GM23338 (cell line): ENCODE data around the gene NTF3. TPM values are rescaled to one million over a fixed set of nuclear protein-coding genes. Genes with fewer than 3 reads are reported as not detected.

Experiments
- ATAC-seq: fragments of 200-7000 bp; cut with Tn5 transposase; 3 replicates; pipeline ENCODE4 v1.9.1; 2020
- DNase-seq: peaks from one replicate; pipeline ENCODE4 v3.0.0-alpha.2; 2015; ENCODE audit warnings: low spot score
- H2AFZ ChIP-seq: fragments of 200-600 bp; sonication (generic); 2 replicates; pipeline ENCODE4 v1.8.0; 2016; ENCODE audit warnings: antibody characterized with exemption, mild to moderate bottlenecking, moderate library complexity
- H3F3A ChIP-seq: fragments of 200-600 bp; sonication (generic); replicated peaks from 2 replicates; pipeline ENCODE4 v1.8.0; 2017; ENCODE audit warnings: antibody characterized with exemption, mixed run types, low read depth
- H3K27ac ChIP-seq: fragments of 200-600 bp; sonication (generic); 2 replicates; pipeline ENCODE4 v1.6.1; 2016; ENCODE audit warnings: low read depth
- H3K27me3 ChIP-seq: fragments of 200-600 bp; sonication (generic); 2 replicates; pipeline ENCODE4 v1.8.0; 2016; ENCODE audit warnings: mild to moderate bottlenecking, mixed run types, moderate library complexity; ENCODE audit not compliant: insufficient read depth
- H3K36me3 ChIP-seq: fragments of 200-600 bp; sonication (generic); 2 replicates; pipeline ENCODE4 v1.8.0; 2016; ENCODE audit warnings: mild to moderate bottlenecking; ENCODE audit not compliant: insufficient read depth
- H3K4me1 ChIP-seq: fragments of 200-600 bp; sonication (generic); 2 replicates; pipeline ENCODE4 v1.8.0; 2016; ENCODE audit warnings: mild to moderate bottlenecking, moderate library complexity; ENCODE audit not compliant: insufficient read depth
- H3K4me2 ChIP-seq: fragments of 200-600 bp; sonication (generic); 2 replicates; pipeline ENCODE4 v1.7.1; 2017; ENCODE audit warnings: mixed run types
- H3K4me3 ChIP-seq: fragments of 200-600 bp; sonication (generic); 2 replicates; pipeline ENCODE4 v1.6.1; 2016; ENCODE audit warnings: mixed run types
- H3K79me2 ChIP-seq: fragments of 200-600 bp; sonication (generic); replicated peaks from 2 replicates; pipeline ENCODE4 v1.8.0; 2017; ENCODE audit warnings: mild to moderate bottlenecking; ENCODE audit not compliant: insufficient read depth
- H3K9me2 ChIP-seq: fragments of 200-600 bp; sonication (generic); 2 replicates; pipeline ENCODE4 v1.8.0; 2017; ENCODE audit not compliant: insufficient read depth
- H4K20me1 ChIP-seq: fragments of 200-600 bp; sonication (generic); replicated peaks from 2 replicates; pipeline ENCODE4 v1.8.0; 2017; ENCODE audit warnings: mild to moderate bottlenecking; ENCODE audit not compliant: insufficient read depth
- H3K27ac Mint-ChIP-seq: 2 replicates; pipeline ENCODE4 v1.8.0; 2020; ENCODE audit warnings: inconsistent platforms, mild to moderate bottlenecking, moderate library complexity, mixed read lengths
- H3K27me3 Mint-ChIP-seq: 3 replicates; pipeline ENCODE4 v1.8.0; 2022; ENCODE audit warnings: low read depth, mild to moderate bottlenecking, moderate library complexity, mixed read lengths, inconsistent platforms; ENCODE audit not compliant: insufficient read depth, poor library complexity
- H3K36me3 Mint-ChIP-seq: 3 replicates; pipeline ENCODE4 v1.8.0; 2021; ENCODE audit warnings: low read depth, mild to moderate bottlenecking, inconsistent platforms, moderate library complexity, mixed read lengths
- H3K4me1 Mint-ChIP-seq: 3 replicates; pipeline ENCODE4 v1.8.0; 2020; ENCODE audit warnings: mild to moderate bottlenecking, inconsistent platforms, mixed read lengths
- H3K4me3 Mint-ChIP-seq: 3 replicates; pipeline ENCODE4 v1.8.0; 2021; ENCODE audit warnings: moderate library complexity, mild to moderate bottlenecking, inconsistent platforms, mixed read lengths
- H3K9me3 Mint-ChIP-seq: 3 replicates; pipeline ENCODE4 v1.8.0; 2020; ENCODE audit warnings: moderate library complexity, mild to moderate bottlenecking, inconsistent platforms, mixed read lengths
- EZH2 ChIP-seq: fragments of 200-600 bp; sonication (generic); IDR thresholded peaks from one replicate; pipeline ENCODE4 v1.8.0; 2017; ENCODE audit warnings: antibody characterized with exemption, mild to moderate bottlenecking, low read depth; ENCODE audit not compliant: unreplicated experiment
- EZH2phosphoT487 ChIP-seq: fragments of 200-600 bp; sonication (generic); IDR thresholded peaks from one replicate; pipeline ENCODE4 v1.8.1; 2018; ENCODE audit warnings: antibody characterized with exemption; ENCODE audit not compliant: unreplicated experiment
- JUNB ChIP-seq: IDR thresholded peaks from one replicate; pipeline ENCODE4 v1.6.1; 2016; ENCODE audit warnings: antibody characterized with exemption; ENCODE audit not compliant: unreplicated experiment
- POLR2AphosphoS5 ChIP-seq: IDR thresholded peaks from 2 replicates; pipeline ENCODE4 v1.6.1; 2016; ENCODE audit warnings: antibody characterized with exemption, low read depth
- STAT1 ChIP-seq: IDR thresholded peaks from one replicate; pipeline ENCODE4 v1.6.1; 2016; ENCODE audit warnings: antibody characterized with exemption; ENCODE audit not compliant: unreplicated experiment
- ZNF331 ChIP-seq: fragments of 250-450 bp; sonication (Bioruptor Pico); IDR thresholded peaks from 2 replicates; pipeline ENCODE4 v1.5.0; 2020; ENCODE audit warnings: low read depth, mild to moderate bottlenecking, moderate library complexity
- polyA plus RNA-seq: library from polyadenylated mRNA; unstranded; fragments of >200 nt; fragmentation: Nextera tagmentation; extraction: Ambion mirVana; gene quantifications from 2 replicates; pipeline ENCODE4 v1.2.1, GENCODE V29; 2016
- total RNA-seq: library from RNA; depleted of rRNA; stranded (reverse); fragments of >200 nt; shearing (Covaris generic); gene quantifications from 2 replicates; pipeline ENCODE4 v1.2.3, GENCODE V29; 2014
- TF ChIP-seq, protein P1 (sequence below): IDR thresholded peaks from one replicate; pipeline ENCODE4 v1.6.1; 2018; ENCODE audit warnings: antibody characterized with exemption; ENCODE audit not compliant: unreplicated experiment
- TF ChIP-seq, protein P2 (sequence below): IDR thresholded peaks from 2 replicates; pipeline ENCODE4 v1.6.1; 2016; ENCODE audit warnings: antibody characterized with exemption
- TF ChIP-seq, protein P3 (sequence below), 2 experiments: fragments of 200-600 bp in 1 of 2; sonication (generic) in 1 of 2; conservative IDR thresholded peaks; 2 replicates each; pipeline versions ENCODE4 v1.5.1 to v1.6.1; 2016 to 2017; ENCODE audit warnings: antibody characterized with exemption in 2 of 2, low read depth in 2 of 2, mild to moderate bottlenecking in 2 of 2, moderate library complexity in 1 of 2

Gene NTF3
- total and polyA plus RNA-seq, 2 experiments from 2014 or later, result 1.2 TPM; not detected in 1

DNA sequence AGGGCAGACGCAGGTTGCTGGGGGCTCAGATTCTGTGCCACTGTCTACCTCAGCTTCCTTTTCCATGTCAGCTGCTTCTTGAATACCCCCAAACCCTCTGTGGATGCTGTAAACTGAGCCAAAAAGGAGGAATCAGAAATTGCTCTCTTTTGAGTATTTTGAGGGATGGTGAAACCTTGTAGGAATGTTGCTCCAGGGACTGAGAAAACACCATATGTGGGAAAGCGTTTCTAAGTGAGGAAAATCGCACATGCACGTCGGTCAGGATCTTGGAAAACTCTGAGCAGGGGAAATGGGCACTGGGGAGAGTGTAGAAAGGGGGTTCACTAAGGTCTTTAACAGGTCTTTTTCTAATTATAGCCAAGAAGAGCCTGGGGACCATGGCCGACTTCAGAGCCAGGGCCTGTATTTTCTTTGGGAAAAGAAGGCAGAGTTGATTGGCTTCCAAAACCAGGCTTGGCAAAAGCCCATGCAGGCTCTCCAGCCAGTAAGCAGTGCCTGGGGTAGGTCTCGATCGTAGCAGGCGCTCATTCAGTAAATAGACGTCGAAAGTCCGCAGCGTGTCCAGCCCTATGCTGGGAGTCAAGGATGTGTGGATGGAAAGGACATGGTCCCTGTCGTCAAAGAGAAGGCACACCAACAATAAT lies 58.0 kb downstream of the NTF3 start:
- H3K27me3 ChIP-seq, result no peaks in the 10 kb centered on the region
- no peak for TF ChIP-seq EZH2
- no peak for TF ChIP-seq JUNB
- no peak for TF ChIP-seq EZH2phosphoT487
- TF ChIP-seq, protein P1, sequence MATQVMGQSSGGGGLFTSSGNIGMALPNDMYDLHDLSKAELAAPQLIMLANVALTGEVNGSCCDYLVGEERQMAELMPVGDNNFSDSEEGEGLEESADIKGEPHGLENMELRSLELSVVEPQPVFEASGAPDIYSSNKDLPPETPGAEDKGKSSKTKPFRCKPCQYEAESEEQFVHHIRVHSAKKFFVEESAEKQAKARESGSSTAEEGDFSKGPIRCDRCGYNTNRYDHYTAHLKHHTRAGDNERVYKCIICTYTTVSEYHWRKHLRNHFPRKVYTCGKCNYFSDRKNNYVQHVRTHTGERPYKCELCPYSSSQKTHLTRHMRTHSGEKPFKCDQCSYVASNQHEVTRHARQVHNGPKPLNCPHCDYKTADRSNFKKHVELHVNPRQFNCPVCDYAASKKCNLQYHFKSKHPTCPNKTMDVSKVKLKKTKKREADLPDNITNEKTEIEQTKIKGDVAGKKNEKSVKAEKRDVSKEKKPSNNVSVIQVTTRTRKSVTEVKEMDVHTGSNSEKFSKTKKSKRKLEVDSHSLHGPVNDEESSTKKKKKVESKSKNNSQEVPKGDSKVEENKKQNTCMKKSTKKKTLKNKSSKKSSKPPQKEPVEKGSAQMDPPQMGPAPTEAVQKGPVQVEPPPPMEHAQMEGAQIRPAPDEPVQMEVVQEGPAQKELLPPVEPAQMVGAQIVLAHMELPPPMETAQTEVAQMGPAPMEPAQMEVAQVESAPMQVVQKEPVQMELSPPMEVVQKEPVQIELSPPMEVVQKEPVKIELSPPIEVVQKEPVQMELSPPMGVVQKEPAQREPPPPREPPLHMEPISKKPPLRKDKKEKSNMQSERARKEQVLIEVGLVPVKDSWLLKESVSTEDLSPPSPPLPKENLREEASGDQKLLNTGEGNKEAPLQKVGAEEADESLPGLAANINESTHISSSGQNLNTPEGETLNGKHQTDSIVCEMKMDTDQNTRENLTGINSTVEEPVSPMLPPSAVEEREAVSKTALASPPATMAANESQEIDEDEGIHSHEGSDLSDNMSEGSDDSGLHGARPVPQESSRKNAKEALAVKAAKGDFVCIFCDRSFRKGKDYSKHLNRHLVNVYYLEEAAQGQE, result no peak
- no peak for TF ChIP-seq ZNF331 (CRISPR knock-in tag)
- TF ChIP-seq, protein P2, sequence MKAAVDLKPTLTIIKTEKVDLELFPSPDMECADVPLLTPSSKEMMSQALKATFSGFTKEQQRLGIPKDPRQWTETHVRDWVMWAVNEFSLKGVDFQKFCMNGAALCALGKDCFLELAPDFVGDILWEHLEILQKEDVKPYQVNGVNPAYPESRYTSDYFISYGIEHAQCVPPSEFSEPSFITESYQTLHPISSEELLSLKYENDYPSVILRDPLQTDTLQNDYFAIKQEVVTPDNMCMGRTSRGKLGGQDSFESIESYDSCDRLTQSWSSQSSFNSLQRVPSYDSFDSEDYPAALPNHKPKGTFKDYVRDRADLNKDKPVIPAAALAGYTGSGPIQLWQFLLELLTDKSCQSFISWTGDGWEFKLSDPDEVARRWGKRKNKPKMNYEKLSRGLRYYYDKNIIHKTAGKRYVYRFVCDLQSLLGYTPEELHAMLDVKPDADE, result no peak
- TF ChIP-seq, protein P3, sequence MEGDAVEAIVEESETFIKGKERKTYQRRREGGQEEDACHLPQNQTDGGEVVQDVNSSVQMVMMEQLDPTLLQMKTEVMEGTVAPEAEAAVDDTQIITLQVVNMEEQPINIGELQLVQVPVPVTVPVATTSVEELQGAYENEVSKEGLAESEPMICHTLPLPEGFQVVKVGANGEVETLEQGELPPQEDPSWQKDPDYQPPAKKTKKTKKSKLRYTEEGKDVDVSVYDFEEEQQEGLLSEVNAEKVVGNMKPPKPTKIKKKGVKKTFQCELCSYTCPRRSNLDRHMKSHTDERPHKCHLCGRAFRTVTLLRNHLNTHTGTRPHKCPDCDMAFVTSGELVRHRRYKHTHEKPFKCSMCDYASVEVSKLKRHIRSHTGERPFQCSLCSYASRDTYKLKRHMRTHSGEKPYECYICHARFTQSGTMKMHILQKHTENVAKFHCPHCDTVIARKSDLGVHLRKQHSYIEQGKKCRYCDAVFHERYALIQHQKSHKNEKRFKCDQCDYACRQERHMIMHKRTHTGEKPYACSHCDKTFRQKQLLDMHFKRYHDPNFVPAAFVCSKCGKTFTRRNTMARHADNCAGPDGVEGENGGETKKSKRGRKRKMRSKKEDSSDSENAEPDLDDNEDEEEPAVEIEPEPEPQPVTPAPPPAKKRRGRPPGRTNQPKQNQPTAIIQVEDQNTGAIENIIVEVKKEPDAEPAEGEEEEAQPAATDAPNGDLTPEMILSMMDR (conservative IDR thresholded peaks at IDR 0.05; ENCODE audit: low read depth in 2 of 2), result no peak
- TF ChIP-seq POLR2AphosphoS5, result no peak
- TF ChIP-seq STAT1, result no peak
- H3K36me3 ChIP-seq, result no peaks in the 10 kb centered on the region

More for the DNA sequence above, 58.0 kb downstream of the NTF3 start:
- Mint-ChIP-seq H3K27me3 (peaks cover 2% of the 10 kb centered on the region), H3K4me1 (peaks cover 15% of the 10 kb centered on the region), H3K27ac (no peak overlapping the region), H3K9me3 (no peaks in the 10 kb centered on the region), H3K4me3 (no peak overlapping the region), H3K36me3 (no peaks in the 10 kb centered on the region)
- Histone ChIP-seq H3K9me2 (no peaks in the 10 kb centered on the region), H3K79me2 (no peaks in the 10 kb centered on the region), H3F3A (no peaks in the 10 kb centered on the region), H3K4me3 (no peak overlapping the region), H3K4me1 (no peaks in the 10 kb centered on the region), H4K20me1 (no peaks in the 10 kb centered on the region), H3K27ac (no peak overlapping the region), H2AFZ (no peak overlapping the region), H3K4me2 (no peak overlapping the region)
- DNase-seq (no peak), ATAC-seq (no peak)
